Caco-2 (cell line): ENCODE measurements around the gene RAD51C. TPM values are rescaled to one million over a fixed set of nuclear protein-coding genes. Genes with fewer than 3 reads are reported as not detected.

Experiments
- BruUV-seq: library from RNA; stranded (reverse); fragments of 400-500 nt; replicated peaks from 2 replicates; lab custom pipeline; 2021; lab: Mats Ljungman, UMichigan
- CTCF ChIA-PET: fragments of 300-600 bp; sonication (Branson Sonifier 250); formaldehyde crosslinking; loops from one replicate; lab custom pipeline; 2022; ENCODE audit warnings: antibody characterized with exemption; lab: Charles Lee
- POLR2A ChIA-PET: fragments of 300-600 bp; sonication (Branson Sonifier 250); formaldehyde crosslinking; loops from one replicate; lab custom pipeline; 2022; ENCODE audit warnings: antibody characterized with exemption; lab: Charles Lee
- DNase-seq, 2 experiments: peaks; one replicate each; pipeline versions ENCODE4 v3.0.0 to v3.0.0-alpha.2; 2020 to 2022
- H3K27me3 ChIP-seq: replicated peaks from 2 replicates; pipeline ENCODE4 v1.6.0; 2011; ENCODE audit warnings: low read length; ENCODE audit not compliant: control insufficient read depth, insufficient read depth
- H3K36me3 ChIP-seq: 2 replicates; pipeline ENCODE4 v1.5.1; 2011; ENCODE audit warnings: low read length; ENCODE audit not compliant: control insufficient read depth, insufficient read depth
- H3K4me1 ChIP-seq: fragments of 250-450 bp; sonication (Bioruptor Pico); 2 replicates; pipeline ENCODE4 v1.5.1; 2020; ENCODE audit warnings: mild to moderate bottlenecking
- H3K4me3 ChIP-seq: 2 replicates; pipeline ENCODE4 v1.5.1; 2011; ENCODE audit warnings: low read depth, mild to moderate bottlenecking, control low read depth, low read length
- H3K9me3 ChIP-seq: fragments of 250-450 bp; sonication (Bioruptor Pico); 2 replicates; pipeline ENCODE4 v1.5.1; 2020; ENCODE audit warnings: mild to moderate bottlenecking, moderate library complexity
- H3K27ac Mint-ChIP-seq: one replicate; pipeline ENCODE4 v1.8.0; 2022; ENCODE audit warnings: mixed read lengths; ENCODE audit not compliant: unreplicated experiment
- H3K27me3 Mint-ChIP-seq: one replicate; pipeline ENCODE4 v1.8.0; 2022; ENCODE audit warnings: mixed read lengths; ENCODE audit not compliant: insufficient read depth, unreplicated experiment
- H3K36me3 Mint-ChIP-seq: one replicate; pipeline ENCODE4 v1.8.0; 2022; ENCODE audit warnings: mild to moderate bottlenecking, mixed read lengths; ENCODE audit not compliant: insufficient read depth, unreplicated experiment
- H3K4me1 Mint-ChIP-seq: one replicate; pipeline ENCODE4 v1.8.0; 2022; ENCODE audit warnings: low read depth, mixed read lengths; ENCODE audit not compliant: unreplicated experiment
- H3K4me3 Mint-ChIP-seq: one replicate; pipeline ENCODE4 v1.8.0; 2022; ENCODE audit warnings: mild to moderate bottlenecking, moderate library complexity, mixed read lengths; ENCODE audit not compliant: unreplicated experiment
- H3K9me3 Mint-ChIP-seq: one replicate; pipeline ENCODE4 v1.8.0; 2022; ENCODE audit warnings: mixed read lengths; ENCODE audit not compliant: unreplicated experiment
- intact Hi-C: fragments of 100-400 bp; cut with micrococcal nuclease; formaldehyde crosslinking; loops from one replicate; pipeline ENCODE4 v1.10.0; 2022; ENCODE audit not compliant: unreplicated experiment
- total RNA-seq: library from RNA; stranded (reverse); gene quantifications from 2 replicates; pipeline ENCODE4 v1.2.3, GENCODE V29; 2022
- TF ChIP-seq, protein P1 (sequence below), 2 experiments: fragments of 200-600 bp in 1 of 2; IDR thresholded peaks; 1 replicate in 1 of 2; 2 replicates in 1 of 2; pipeline versions ENCODE4 v1.5.1 to v1.8.0; 2011 to 2022; ENCODE audit warnings: antibody characterized with exemption in 1 of 2, control low read depth in 1 of 2, inconsistent platforms in 1 of 2, low read depth in 1 of 2, low read length in 1 of 2, mild to moderate bottlenecking in 1 of 2, moderate library complexity in 1 of 2; ENCODE audit not compliant: insufficient read depth in 1 of 2, severe bottlenecking in 1 of 2, unreplicated experiment in 1 of 2

Gene RAD51C
- total RNA-seq, 1 experiment from 2014 or later, result 61.2 TPM

GRCh38 chr17:58661499-58661898 is 30.9 kb upstream of the RAD51C start:
- no peaks in the 10 kb centered on the region for H3K27me3 ChIP-seq
- H3K4me3 Mint-ChIP-seq, result no peak overlapping the region
- no TSS peak for BruUV-seq
- H3K36me3 Mint-ChIP-seq, result peaks cover 14% of the 10 kb centered on the region
- peak overlapping the region; percentile 28 for H3K27ac Mint-ChIP-seq
- no peaks in the 10 kb centered on the region for H3K9me3 ChIP-seq
- peaks cover 3% of the 10 kb centered on the region for H3K27me3 Mint-ChIP-seq
- no peak overlapping the region for H3K4me3 ChIP-seq
- H3K9me3 Mint-ChIP-seq, result peaks cover 9% of the 10 kb centered on the region
- TF ChIP-seq, protein P1, sequence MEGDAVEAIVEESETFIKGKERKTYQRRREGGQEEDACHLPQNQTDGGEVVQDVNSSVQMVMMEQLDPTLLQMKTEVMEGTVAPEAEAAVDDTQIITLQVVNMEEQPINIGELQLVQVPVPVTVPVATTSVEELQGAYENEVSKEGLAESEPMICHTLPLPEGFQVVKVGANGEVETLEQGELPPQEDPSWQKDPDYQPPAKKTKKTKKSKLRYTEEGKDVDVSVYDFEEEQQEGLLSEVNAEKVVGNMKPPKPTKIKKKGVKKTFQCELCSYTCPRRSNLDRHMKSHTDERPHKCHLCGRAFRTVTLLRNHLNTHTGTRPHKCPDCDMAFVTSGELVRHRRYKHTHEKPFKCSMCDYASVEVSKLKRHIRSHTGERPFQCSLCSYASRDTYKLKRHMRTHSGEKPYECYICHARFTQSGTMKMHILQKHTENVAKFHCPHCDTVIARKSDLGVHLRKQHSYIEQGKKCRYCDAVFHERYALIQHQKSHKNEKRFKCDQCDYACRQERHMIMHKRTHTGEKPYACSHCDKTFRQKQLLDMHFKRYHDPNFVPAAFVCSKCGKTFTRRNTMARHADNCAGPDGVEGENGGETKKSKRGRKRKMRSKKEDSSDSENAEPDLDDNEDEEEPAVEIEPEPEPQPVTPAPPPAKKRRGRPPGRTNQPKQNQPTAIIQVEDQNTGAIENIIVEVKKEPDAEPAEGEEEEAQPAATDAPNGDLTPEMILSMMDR (IDR thresholded peaks at IDR 0.05; ENCODE audit: insufficient read depth in 1 of 2, low read depth in 1 of 2, low read length in 1 of 2, severe bottlenecking in 1 of 2, unreplicated experiment in 1 of 2), result no peak
- H3K4me1 ChIP-seq, result no peaks in the 10 kb centered on the region
- peaks cover 12% of the 10 kb centered on the region for H3K4me1 Mint-ChIP-seq
- intact Hi-C loops, result no loop called here
- ChIA-PET CTCF (no interaction called here), POLR2A (interaction anchor here (1.3 kb wide), 1 partner anchor 30 kb away, joined by 3 read pairs; no protein-coding TSS in a partner anchor)
- H3K36me3 ChIP-seq, result no peaks in the 10 kb centered on the region
- DNase-seq, result no peak

- H3K4me1 ChIP-seq, result no peaks in the 10 kb centered on the region; the same call in none of the 2 replicates
- no peak overlapping the region for H3K27ac Mint-ChIP-seq
- no peak for DNase-seq
These were observed 28.1 kb upstream of the RAD51C start for GRCh38 chr17:58664302-58664701.

GRCh38 chr17:58665946-58666857 is 26.2 kb upstream of the RAD51C start:
- Mint-ChIP-seq H3K36me3 (no peaks in the 10 kb centered on the region), H3K4me1 (peaks cover 30% of the 10 kb centered on the region), H3K9me3 (no peaks in the 10 kb centered on the region), H3K27me3 (no peaks in the 10 kb centered on the region), H3K27ac (peak overlapping the region; percentile 68), H3K4me3 (peak overlapping the region; percentile 59)
- Histone ChIP-seq H3K9me3 (no peaks in the 10 kb centered on the region), H3K36me3 (no peaks in the 10 kb centered on the region), H3K4me3 (peak overlapping the region; percentile 13), H3K4me1 (peaks cover 3% of the 10 kb centered on the region), H3K27me3 (no peaks in the 10 kb centered on the region)
- ChIA-PET POLR2A (interaction anchor here (0.6 kb wide), 2 partner anchors 36 to 440 kb away, joined by 5 read pairs; partner anchors contain the start of gene TRIM37), CTCF (interaction anchor here (0.6 kb wide), 1 partner anchor 385 kb away, joined by 5 read pairs; no protein-coding TSS in a partner anchor)
- TF ChIP-seq, protein P1 (IDR thresholded peaks at IDR 0.05; ENCODE audit: insufficient read depth in 1 of 2, low read depth in 1 of 2, low read length in 1 of 2, severe bottlenecking in 1 of 2, unreplicated experiment in 1 of 2), result no peak
- no peak for DNase-seq
- TSS peak; percentile 100 for BruUV-seq
- intact Hi-C loops, result no loop called here

More at GRCh38 chr17:58664302-58664701, 28.1 kb upstream of the RAD51C start:
- intact Hi-C loops, result no loop called here
- ChIA-PET CTCF (no interaction called here), POLR2A (interaction anchor here (1.5 kb wide), 1 partner anchor 32 kb away, joined by 4 read pairs; no protein-coding TSS in a partner anchor)
- H3K27me3 ChIP-seq, result no peaks in the 10 kb centered on the region
- H3K4me3 Mint-ChIP-seq, result no peak overlapping the region
- TF ChIP-seq, protein P1 (IDR thresholded peaks at IDR 0.05; ENCODE audit: insufficient read depth in 1 of 2, low read depth in 1 of 2, low read length in 1 of 2, severe bottlenecking in 1 of 2, unreplicated experiment in 1 of 2), result no peak
- H3K27me3 Mint-ChIP-seq, result peaks cover 2% of the 10 kb centered on the region
- H3K9me3 Mint-ChIP-seq, result no peaks in the 10 kb centered on the region
- H3K36me3 ChIP-seq, result no peaks in the 10 kb centered on the region
- no TSS peak for BruUV-seq
- no peak overlapping the region for H3K4me3 ChIP-seq
- peaks cover 24% of the 10 kb centered on the region for H3K4me1 Mint-ChIP-seq
- no peaks in the 10 kb centered on the region for H3K9me3 ChIP-seq
- H3K36me3 Mint-ChIP-seq, result peaks cover 4% of the 10 kb centered on the region
